ENCODE measurements around the gene AQP9. TPM values are rescaled to one million over a fixed set of nuclear protein-coding genes. Genes with fewer than 3 reads are reported as not detected.
"Not testable (repeated sequence)": the region's sequence is repeated elsewhere in the genome, so short reads cannot be mapped to it uniquely, and the experiment has no call there.

AQP9 gene
- not detected for polyA plus RNA-seq (2013, experiment 1 of 4)
- not detected for polyA plus RNA-seq (2013, experiment 2 of 4)
- polyA plus RNA-seq (2013, experiment 3 of 4) = not detected
- not detected for polyA plus RNA-seq (2013, experiment 4 of 4)

GRCh38 chr15:58138106-58138505 is at the start of gene AQP9:
Gene AQP9 (plus strand): TSS chr15:58138381. CDS start chr15:58138566, 185 bp downstream.
- WGBS, 2 experiments = 85 to 88% methylated on average over 6 to 7 of the region's 7 CpGs
- H3K27ac ChIP-seq (ENCODE audit: insufficient read depth, low read depth, low read length, poor library complexity, severe bottlenecking) = no peak within 1 kb of the TSS
- H3K9me3 ChIP-seq (ENCODE audit: control insufficient read depth, low read length) = no peaks in the 10 kb centered on the region
- no peaks in the 10 kb centered on the region for H3K4me1 ChIP-seq (ENCODE audit: control insufficient read depth, insufficient read depth, low read length)
- H3K36me3 ChIP-seq (ENCODE audit: control insufficient read depth, insufficient read depth, low read length) = no peaks in the 10 kb centered on the region
- H3K4me3 ChIP-seq (ENCODE audit: insufficient read depth, low read depth, low read length) = no peak within 1 kb of the TSS
- H3K27me3 ChIP-seq (ENCODE audit: control insufficient read depth, insufficient read depth, low read length, poor library complexity, severe bottlenecking) = no peaks in the 10 kb centered on the region

- WGBS, 2 experiments = 94 to 96% methylated on average over 2 of the region's 2 CpGs
- no peak overlapping the region for H3K4me3 ChIP-seq (ENCODE audit: insufficient read depth, low read depth, low read length)
Observed at GRCh38 chr15:58095415-58095814, 42.8 kb upstream of the AQP9 start.

GRCh38 chr15:58096529-58097084 is 41.6 kb upstream of the AQP9 start:
- Histone ChIP-seq H3K9me3 (ENCODE audit: control insufficient read depth, low read length) (no peaks in the 10 kb centered on the region), H3K27me3 (ENCODE audit: control insufficient read depth, insufficient read depth, low read length, poor library complexity, severe bottlenecking) (no peaks in the 10 kb centered on the region), H3K4me3 (ENCODE audit: insufficient read depth, low read depth, low read length) (no peak overlapping the region), H3K27ac (ENCODE audit: insufficient read depth, low read depth, low read length, poor library complexity, severe bottlenecking) (no peak overlapping the region), H3K36me3 (ENCODE audit: control insufficient read depth, insufficient read depth, low read length) (no peaks in the 10 kb centered on the region), H3K4me1 (ENCODE audit: control insufficient read depth, insufficient read depth, low read length) (no peaks in the 10 kb centered on the region)
- 88 to 94% methylated on average over 5 to 6 of the region's 6 CpGs for WGBS, 2 experiments

More at GRCh38 chr15:58095415-58095814, 42.8 kb upstream of the AQP9 start:
- Histone ChIP-seq H3K27me3 (ENCODE audit: control insufficient read depth, insufficient read depth, low read length, poor library complexity, severe bottlenecking) (no peaks in the 10 kb centered on the region), H3K9me3 (ENCODE audit: control insufficient read depth, low read length) (no peaks in the 10 kb centered on the region), H3K27ac (ENCODE audit: insufficient read depth, low read depth, low read length, poor library complexity, severe bottlenecking) (no peak overlapping the region), H3K4me1 (ENCODE audit: control insufficient read depth, insufficient read depth, low read length) (no peaks in the 10 kb centered on the region), H3K36me3 (ENCODE audit: control insufficient read depth, insufficient read depth, low read length) (no peaks in the 10 kb centered on the region)

GRCh38 chr15:58103482-58103881 is 34.7 kb upstream of the AQP9 start:
- H3K9me3 ChIP-seq (ENCODE audit: control insufficient read depth, low read length) = no peaks in the 10 kb centered on the region
- no peaks in the 10 kb centered on the region for H3K27me3 ChIP-seq (ENCODE audit: control insufficient read depth, insufficient read depth, low read length, poor library complexity, severe bottlenecking)
- H3K4me1 ChIP-seq (ENCODE audit: control insufficient read depth, insufficient read depth, low read length) = no peaks in the 10 kb centered on the region
- no peaks in the 10 kb centered on the region for H3K36me3 ChIP-seq (ENCODE audit: control insufficient read depth, insufficient read depth, low read length)
- H3K4me3 ChIP-seq (ENCODE audit: insufficient read depth, low read depth, low read length) = no peak overlapping the region
- no peak overlapping the region for H3K27ac ChIP-seq (ENCODE audit: insufficient read depth, low read depth, low read length, poor library complexity, severe bottlenecking)

GRCh38 chr15:58108117-58108516 is 30.1 kb upstream of the AQP9 start:
- H3K4me3 ChIP-seq (ENCODE audit: insufficient read depth, low read depth, low read length) = no peak overlapping the region
- 95 to 98% methylated on average over 2 of the region's 2 CpGs for WGBS, 2 experiments
- no peaks in the 10 kb centered on the region for H3K9me3 ChIP-seq (ENCODE audit: control insufficient read depth, low read length)
- no peaks in the 10 kb centered on the region for H3K4me1 ChIP-seq (ENCODE audit: control insufficient read depth, insufficient read depth, low read length)
- H3K27ac ChIP-seq (ENCODE audit: insufficient read depth, low read depth, low read length, poor library complexity, severe bottlenecking) = no peak overlapping the region
- no peaks in the 10 kb centered on the region for H3K36me3 ChIP-seq (ENCODE audit: control insufficient read depth, insufficient read depth, low read length)
- H3K27me3 ChIP-seq (ENCODE audit: control insufficient read depth, insufficient read depth, low read length, poor library complexity, severe bottlenecking) = no peaks in the 10 kb centered on the region

GRCh38 chr15:58109419-58109818 is 28.8 kb upstream of the AQP9 start:
- H3K4me1 ChIP-seq (ENCODE audit: control insufficient read depth, insufficient read depth, low read length) = no peaks in the 10 kb centered on the region
- no peaks in the 10 kb centered on the region for H3K27me3 ChIP-seq (ENCODE audit: control insufficient read depth, insufficient read depth, low read length, poor library complexity, severe bottlenecking)
- H3K4me3 ChIP-seq (ENCODE audit: insufficient read depth, low read depth, low read length) = no peak overlapping the region
- no peak overlapping the region for H3K27ac ChIP-seq (ENCODE audit: insufficient read depth, low read depth, low read length, poor library complexity, severe bottlenecking)
- H3K9me3 ChIP-seq (ENCODE audit: control insufficient read depth, low read length) = no peaks in the 10 kb centered on the region
- WGBS, 2 experiments = 80 to 81% methylated on average over 3 of the region's 3 CpGs
- H3K36me3 ChIP-seq (ENCODE audit: control insufficient read depth, insufficient read depth, low read length) = no peaks in the 10 kb centered on the region

GRCh38 chr15:58110999-58111717 is 27.0 kb upstream of the AQP9 start:
- no peak overlapping the region for H3K27ac ChIP-seq (ENCODE audit: insufficient read depth, low read depth, low read length, poor library complexity, severe bottlenecking)
- WGBS, 2 experiments = 93 to 94% methylated on average over 5 to 6 of the region's 6 CpGs
- H3K36me3 ChIP-seq (ENCODE audit: control insufficient read depth, insufficient read depth, low read length) = no peaks in the 10 kb centered on the region
- no peaks in the 10 kb centered on the region for H3K9me3 ChIP-seq (ENCODE audit: control insufficient read depth, low read length)
- no peaks in the 10 kb centered on the region for H3K4me1 ChIP-seq (ENCODE audit: control insufficient read depth, insufficient read depth, low read length)
- no peak overlapping the region for H3K4me3 ChIP-seq (ENCODE audit: insufficient read depth, low read depth, low read length)
- no peaks in the 10 kb centered on the region for H3K27me3 ChIP-seq (ENCODE audit: control insufficient read depth, insufficient read depth, low read length, poor library complexity, severe bottlenecking)

- Histone ChIP-seq H3K4me1 (ENCODE audit: control insufficient read depth, insufficient read depth, low read length) (no peaks in the 10 kb centered on the region), H3K27ac (ENCODE audit: insufficient read depth, low read depth, low read length, poor library complexity, severe bottlenecking) (no peak overlapping the region), H3K9me3 (ENCODE audit: control insufficient read depth, low read length) (no peaks in the 10 kb centered on the region), H3K4me3 (ENCODE audit: insufficient read depth, low read depth, low read length) (no peak overlapping the region), H3K36me3 (ENCODE audit: control insufficient read depth, insufficient read depth, low read length) (no peaks in the 10 kb centered on the region), H3K27me3 (ENCODE audit: control insufficient read depth, insufficient read depth, low read length, poor library complexity, severe bottlenecking) (no peaks in the 10 kb centered on the region)
- WGBS, 2 experiments = 95 to 96% methylated on average over 5 of the region's 5 CpGs
Observed at GRCh38 chr15:58111718-58112104, 26.5 kb upstream of the AQP9 start.

- H3K4me3 ChIP-seq (ENCODE audit: insufficient read depth, low read depth, low read length); H3K27me3 ChIP-seq (ENCODE audit: control insufficient read depth, insufficient read depth, low read length, poor library complexity, severe bottlenecking); H3K27ac ChIP-seq (ENCODE audit: insufficient read depth, low read depth, low read length, poor library complexity, severe bottlenecking); H3K36me3 ChIP-seq (ENCODE audit: control insufficient read depth, insufficient read depth, low read length); H3K4me1 ChIP-seq (ENCODE audit: control insufficient read depth, insufficient read depth, low read length); H3K9me3 ChIP-seq (ENCODE audit: control insufficient read depth, low read length): not testable (repeated sequence)
- WGBS, 2 experiments = 92 to 94% methylated on average over 5 of the region's 5 CpGs
Observed at GRCh38 chr15:58113358-58113757, 24.8 kb upstream of the AQP9 start.

GRCh38 chr15:58114388-58114787 is 23.8 kb upstream of the AQP9 start:
- H3K4me1 ChIP-seq (ENCODE audit: control insufficient read depth, insufficient read depth, low read length) = no peaks in the 10 kb centered on the region
- no peaks in the 10 kb centered on the region for H3K9me3 ChIP-seq (ENCODE audit: control insufficient read depth, low read length)
- no peaks in the 10 kb centered on the region for H3K36me3 ChIP-seq (ENCODE audit: control insufficient read depth, insufficient read depth, low read length)
- no peak overlapping the region for H3K4me3 ChIP-seq (ENCODE audit: insufficient read depth, low read depth, low read length)
- no peak overlapping the region for H3K27ac ChIP-seq (ENCODE audit: insufficient read depth, low read depth, low read length, poor library complexity, severe bottlenecking)
- 81 to 95% methylated on average over 3 of the region's 3 CpGs for WGBS, 2 experiments
- no peaks in the 10 kb centered on the region for H3K27me3 ChIP-seq (ENCODE audit: control insufficient read depth, insufficient read depth, low read length, poor library complexity, severe bottlenecking)

Data from ectodermal cell (in vitro differentiated cells).